GM19463 (cell line): ENCODE results near the gene SEC14L6.
"Not testable (repeated sequence)": the region's sequence is repeated elsewhere in the genome, so short reads cannot be mapped to it uniquely, and the experiment has no call there.

Experiments used
- ATAC-seq: cut with Tn5 transposase; IDR thresholded peaks from one replicate; pipeline ENCODE4 v1.9.1; 2021; ENCODE audit warnings: mild to moderate bottlenecking, moderate library complexity; ENCODE audit not compliant: unreplicated experiment

SEC14L6 gene

DNA sequence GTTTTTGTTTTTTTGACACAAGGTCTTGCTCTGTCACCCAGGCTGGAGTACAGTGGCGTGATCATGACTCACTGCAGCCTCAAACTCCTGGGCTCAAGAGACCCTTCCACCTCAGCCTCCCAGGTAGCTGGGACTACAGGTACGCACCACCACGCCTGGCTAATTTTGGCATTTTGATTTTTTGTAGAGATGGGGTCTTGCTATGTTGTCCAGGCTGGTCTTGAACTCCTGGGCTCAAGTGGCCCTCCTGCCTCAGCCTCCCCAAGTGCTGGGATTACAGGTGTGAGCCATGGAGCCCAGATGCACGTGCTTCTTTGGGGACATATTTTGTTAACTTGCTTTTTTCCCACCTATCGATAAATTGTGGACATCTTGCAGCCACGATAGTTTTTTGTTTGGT is 20.7 kb upstream of the SEC14L6 start:
- not testable (repeated sequence) for ATAC-seq

DNA sequence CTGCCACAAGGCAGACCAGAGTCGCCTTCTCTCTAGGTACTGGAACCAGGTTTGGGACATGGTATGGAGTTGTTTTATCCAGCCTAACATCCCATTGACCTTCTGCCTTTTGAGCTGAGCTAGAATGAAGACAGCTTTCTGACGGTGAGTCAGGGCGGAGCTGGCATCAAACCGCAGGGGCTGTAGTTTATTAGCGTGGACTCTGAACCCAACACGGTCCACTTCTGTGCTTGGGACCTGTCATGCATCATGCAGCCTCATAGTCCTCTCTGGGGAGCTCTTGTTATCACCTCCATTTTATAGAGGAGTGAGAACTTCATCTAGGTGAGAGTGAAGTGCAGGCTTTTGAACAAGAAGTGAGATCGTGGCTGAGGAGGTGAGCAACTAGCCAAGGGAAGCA is 19.6 kb upstream of the SEC14L6 start:
- ATAC-seq: no peak

DNA sequence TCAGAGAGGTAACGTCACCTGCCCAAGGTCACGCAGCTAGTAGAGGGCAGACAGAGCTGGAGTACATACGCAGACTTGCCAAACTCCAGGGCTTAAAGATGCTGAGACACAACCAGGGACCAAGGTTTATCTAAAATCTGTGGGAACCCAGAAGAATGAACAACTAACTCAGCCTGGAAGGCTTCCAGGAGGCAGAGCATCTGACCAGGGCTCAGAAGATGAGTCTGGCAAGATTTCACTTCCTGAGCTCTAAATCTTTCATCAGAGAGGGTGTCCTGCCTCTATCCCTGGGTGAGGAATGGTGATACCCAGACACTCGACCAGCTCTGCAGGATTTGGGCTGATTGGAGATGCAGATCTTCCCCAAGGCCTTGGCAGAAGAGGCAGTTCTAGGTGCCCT is 18.8 kb upstream of the SEC14L6 start:
- ATAC-seq: no peak

DNA sequence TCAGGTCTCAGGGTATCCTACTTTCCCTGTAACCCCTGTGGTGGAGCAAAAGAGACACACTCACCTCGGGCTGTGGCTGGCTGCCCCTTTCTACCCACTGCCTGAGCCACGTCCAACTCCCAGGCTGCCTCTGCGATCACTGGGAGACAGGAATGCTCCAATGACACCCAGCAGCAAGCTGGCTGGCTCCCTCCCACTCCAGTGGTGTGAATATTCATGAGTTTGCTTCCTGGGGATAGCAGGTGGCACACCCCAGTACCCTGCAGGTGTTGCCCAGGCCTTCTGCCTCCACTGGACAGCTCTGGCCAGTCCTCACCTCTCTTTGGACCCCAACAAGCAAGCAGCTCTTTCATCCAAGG is 18.2 kb upstream of the SEC14L6 start:
- ATAC-seq: no peak

DNA sequence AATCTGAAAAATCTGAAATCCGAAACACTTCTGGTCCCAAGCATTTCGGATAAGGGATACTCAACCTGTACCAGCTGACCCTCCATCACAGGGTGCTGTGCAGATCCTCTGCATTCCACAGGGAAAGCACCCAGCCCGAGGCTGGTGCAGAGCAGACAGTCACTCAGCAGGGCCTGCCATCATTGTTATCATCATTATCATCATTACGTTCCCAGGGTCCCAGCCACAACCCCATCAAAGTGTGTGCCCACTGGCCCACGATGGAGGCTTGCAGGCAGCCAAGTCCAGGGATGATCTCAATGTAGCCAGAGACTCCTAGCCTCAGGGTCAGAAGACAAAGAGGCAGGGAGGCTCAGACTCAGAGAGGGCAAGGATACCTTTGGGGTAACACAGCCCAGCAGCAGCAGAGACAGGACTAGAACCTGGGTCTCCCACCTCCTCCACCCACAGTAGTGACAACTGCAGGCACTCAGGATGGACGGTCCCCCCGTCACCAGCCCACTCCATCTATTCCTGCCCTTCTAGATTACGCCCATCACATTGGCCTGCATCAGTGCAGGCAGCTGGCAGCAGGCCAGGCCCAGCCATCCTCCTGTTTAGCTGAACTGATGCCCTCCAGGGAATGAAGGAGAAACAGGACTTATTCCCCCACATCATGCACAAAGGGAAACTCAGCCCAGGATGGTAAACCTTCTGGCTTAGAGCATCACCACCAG is 17.7 kb upstream of the SEC14L6 start:
- no peak for ATAC-seq

DNA sequence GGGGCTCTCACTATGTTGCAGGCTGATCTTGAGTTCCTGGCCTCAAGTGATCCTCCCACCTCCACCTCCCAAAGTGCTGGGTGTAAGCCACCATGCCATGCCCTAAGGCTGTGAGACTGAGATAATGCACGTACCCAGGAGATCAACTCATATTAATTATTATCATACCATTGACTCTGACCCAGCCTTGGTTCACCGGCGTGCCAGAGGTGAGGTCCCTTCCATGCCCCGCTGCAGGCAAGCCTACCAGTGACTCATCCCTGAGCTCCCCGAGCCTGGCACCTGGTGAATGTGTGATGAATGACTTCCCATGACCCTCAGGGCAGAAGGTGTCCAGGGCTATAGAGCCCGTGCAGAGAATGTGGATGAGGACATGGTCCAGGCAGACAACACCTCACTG is 15.8 kb upstream of the SEC14L6 start:
- no peak for ATAC-seq

DNA sequence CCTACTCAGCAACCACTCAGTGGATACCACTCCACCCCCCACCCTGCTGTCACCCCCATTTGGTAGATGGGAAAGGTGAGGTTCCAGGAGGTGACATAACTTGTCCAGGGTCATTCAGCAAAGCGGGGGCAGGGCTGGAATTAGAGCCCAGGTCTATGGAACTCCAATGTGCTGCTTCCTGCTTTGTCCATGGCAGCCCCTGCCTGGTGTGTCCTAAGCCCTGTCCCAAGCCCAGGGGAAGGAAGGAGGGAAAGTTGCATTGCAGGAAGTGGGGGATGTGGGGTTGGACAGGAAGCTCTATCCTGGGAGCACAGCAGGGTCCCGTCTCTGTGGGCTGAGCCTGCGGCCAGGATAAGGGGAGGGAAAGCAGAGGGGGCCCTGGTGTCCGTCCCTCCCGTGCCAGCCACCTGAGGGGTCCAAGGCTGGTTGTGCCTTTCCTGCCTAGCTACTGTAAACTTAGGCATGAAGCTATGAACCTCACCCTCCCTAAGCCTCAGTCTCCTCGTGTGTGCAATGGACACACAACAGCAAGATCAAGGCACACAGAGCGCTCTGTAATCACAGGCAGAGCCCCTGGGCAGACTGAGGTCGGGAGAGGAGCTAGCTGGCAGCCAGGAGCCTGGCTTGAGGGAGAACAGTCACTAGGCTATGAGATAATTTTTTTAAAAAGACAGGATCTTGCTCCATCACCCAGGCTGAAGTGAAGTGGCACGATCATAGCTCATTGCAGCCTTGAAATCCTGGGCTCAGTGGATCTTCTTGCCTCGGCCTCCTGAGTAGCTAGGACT is 15.1 kb upstream of the SEC14L6 start:
- no peak for ATAC-seq

DNA sequence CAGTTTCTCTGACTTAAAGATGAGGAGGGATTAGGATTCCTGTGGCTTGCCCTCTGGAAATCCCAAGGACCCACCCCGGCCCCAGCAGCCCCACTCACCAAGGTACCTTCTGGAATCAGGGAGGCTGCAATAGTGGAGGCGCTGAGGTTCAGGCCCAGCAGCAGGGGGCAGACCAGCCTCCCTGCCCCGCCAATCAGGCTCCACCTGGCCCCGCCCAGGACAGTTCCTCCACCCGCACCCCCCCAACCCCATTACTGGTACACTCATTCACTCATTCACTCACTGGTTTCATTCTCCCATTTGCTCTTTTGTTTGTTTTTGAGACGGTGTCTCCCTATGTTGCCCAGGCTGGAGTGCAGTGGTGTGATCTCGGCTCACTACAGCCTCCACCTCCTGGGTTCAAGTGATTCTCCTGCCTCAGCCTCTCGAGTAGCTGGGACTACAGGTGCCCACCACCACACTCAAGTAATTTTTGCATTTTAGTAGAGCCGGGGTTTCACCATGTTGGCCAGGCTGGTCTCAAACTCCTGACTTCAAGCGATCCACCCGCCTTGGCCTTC is 14.2 kb upstream of the SEC14L6 start:
- not testable (repeated sequence) for ATAC-seq

DNA sequence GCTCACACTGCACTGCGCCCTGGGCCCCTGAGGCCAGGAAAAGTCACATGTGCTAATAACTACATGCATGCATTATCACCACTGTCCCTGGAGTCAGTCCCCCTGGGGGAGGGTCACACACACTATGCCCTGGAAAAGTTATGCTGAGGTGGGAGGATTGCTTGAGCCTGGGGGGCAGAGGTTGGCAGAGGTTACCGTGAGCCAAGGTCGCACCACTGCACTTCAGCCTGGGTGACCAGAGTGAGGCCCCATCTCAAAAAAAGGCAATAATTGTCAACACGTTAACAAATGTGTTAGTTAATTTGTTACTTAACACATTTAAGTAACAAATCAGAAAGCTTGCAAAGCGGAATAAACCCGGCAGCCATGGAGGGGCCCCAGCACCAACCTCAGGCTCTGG is 13.3 kb upstream of the SEC14L6 start:
- ATAC-seq: no peak

DNA sequence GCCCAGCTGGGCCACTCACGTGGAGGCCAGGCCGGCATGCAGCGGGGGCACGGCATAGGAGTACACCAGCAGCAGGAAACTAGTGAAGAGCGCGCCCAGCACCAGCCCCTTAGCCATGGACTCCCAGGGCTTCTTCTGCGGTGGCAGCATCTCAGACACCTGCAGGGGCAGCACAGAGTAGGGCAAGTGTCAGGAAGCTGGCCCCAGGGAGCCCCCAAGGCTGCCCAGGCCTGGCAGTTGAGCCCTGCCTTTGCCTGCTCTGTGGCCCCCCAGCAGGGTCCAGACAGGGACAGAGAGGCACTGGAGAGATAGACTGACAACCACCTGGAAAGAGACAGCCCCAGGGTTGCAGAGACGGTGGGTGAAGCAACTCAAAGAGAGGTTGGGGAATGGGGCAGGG is 10.7 kb upstream of the SEC14L6 start:
- ATAC-seq: no peak

DNA sequence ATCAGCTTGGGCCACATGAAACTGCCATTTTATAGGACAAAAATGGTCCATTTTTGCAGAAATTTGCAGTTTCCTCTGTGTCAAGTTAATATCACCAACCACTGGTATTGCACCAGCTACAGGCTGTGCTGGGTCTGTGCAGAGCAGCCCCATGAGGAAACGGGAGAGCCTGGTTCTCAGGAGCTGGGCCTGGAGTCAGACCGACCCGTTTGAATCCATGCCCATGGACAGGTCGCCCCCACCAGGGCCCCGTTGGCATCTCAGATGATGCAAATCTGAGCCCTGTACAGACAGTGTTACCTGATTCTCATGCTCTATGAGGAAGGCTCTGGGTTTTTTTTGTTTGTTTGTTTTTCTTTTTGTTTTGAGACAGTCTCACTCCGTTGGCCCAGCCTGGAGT is 9.8 kb upstream of the SEC14L6 start:
- ATAC-seq: no peak

DNA sequence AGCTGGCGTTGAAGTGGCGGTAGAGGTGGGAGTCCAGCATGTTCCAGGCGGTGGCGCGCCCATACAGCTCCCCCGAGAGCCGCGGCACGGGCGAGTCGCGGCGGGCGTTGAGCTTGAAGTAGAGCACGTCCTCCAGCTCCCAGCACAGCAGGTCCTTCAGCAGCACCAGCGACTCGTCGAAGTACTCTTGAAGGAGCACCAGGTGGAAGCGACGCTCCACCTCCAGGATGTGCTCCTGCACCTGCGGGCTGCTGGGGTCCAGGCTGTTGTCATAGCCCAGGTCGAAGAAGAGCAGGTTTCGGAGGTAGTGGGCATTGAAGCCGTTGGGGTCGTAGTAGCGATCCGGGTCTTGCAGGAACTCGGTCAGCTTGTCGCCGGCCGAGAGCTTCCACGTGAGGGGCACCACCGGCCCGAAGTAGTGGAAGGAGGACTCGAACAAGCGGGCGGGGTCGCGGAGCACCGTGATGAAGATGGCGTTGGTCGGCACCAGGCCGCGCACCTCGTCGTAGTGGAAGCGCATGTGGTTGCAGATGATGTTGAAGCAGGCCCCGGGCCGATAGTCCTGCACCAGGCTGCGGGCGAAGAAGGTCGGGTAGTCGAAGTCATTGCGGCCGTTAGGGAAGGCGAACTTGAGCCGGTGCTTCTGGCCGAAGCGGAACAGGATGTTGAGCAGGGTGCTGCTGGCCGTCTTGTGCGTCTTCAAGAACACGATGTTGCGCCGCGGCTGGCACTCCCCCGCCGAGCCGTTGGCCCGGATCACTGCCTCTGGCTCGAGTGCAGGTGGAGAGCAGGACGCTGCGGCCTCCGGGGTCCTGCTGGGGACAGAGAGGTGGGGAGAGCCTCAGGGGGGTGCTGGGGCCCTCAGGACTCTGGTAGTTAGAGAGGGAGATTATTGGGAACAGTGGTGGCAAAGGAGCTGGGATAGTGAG is 9.0 kb upstream of the SEC14L6 start:
- no peak for ATAC-seq

DNA sequence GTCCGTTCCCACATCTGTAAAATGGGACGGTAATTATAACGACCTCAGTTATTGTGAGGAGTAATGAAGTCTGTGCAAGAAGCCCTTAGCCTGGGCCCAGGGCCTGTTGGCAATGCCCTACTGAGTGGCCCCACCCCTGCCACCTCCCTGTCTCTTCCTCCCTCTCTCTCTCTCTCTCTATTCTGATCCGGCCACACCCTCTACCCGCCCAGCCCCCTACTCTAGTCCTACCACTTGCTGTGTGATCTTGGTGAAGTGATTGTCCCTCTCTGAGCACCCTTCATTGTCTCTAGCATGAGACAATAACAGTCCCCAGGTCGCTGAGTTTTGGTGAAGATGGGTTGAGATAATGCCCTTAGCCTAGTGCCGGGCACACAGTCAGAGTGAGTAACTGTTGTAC is 7.4 kb upstream of the SEC14L6 start:
- ATAC-seq: no peak

DNA sequence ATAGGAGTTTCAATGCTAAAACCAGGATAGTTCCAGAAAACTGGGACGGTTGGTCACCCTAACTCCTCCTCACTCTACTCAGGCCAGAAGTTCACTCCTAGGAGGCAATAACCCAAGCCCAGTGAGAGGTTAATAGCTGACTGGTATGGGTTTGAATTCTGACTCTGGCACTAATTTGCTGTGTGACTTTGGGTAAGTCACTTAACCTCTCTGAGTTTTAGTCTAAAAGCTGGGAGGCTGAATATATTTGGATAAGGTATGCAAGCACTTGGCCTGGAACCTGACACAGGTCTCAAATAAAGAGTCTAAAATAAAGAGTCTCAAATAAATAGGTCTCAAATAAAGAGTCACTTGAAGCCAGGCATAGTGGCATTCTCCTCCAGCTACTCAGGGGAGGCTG is 6.2 kb upstream of the SEC14L6 start:
- ATAC-seq: no peak

DNA sequence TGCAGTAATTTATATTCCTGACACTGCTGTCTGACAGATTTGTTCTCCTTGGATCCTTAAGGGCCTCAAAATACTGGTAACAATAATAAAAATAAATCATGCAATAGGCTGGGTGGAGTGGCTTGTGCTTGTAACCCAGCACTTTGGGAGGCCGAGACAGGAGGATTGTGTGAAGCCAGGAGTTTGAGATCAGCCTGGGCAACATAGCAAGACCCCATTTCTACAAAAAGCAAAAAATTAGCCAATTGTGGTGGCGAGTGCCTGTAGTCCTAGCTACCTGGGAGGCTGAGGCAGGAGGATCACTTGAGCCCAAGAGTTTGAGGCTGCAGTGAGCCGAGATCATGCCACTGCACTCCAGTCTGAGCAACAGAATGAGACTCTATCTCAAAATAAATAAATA is 5.3 kb upstream of the SEC14L6 start:
- not testable (repeated sequence) for ATAC-seq

DNA sequence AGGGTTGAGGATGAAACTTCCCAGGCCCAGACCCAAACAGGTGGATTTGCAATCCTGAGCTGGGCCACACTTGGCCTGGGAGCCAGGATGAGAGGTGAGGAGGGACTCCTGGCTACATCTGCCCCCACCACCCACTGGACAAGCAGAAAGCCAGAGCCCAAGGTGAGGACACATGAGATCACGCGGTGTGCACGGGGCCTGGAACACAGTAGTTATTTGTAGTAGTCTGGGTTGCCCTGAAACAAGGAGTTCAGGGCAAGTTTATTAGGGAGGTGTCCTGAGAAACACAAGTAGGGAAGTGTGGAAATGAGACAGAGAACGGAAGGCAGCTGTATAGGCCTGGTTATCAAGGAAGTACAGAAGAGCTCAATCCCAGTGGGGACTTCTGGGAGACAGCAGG is 647 bp upstream of the SEC14L6 start:
- no peak for ATAC-seq

DNA sequence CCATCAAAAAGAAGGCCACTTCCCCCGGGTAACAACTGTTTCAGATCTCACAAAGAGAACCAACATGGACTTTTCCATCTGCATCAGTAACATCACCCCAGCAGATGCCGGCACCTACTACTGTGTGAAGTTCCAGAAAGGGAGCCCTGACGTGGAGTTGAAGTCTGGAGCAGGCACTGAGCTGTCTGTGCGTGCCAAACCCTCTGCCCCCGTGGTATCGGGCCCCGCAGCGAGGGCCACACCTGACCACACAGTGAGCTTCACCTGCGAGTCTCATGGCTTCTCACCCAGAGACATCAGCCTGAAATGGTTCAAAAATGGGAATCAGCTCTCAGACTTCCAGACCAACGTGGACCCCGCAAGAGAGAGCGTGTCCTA is 3.7 kb downstream of the SEC14L6 start:
- ATAC-seq: no peak

DNA sequence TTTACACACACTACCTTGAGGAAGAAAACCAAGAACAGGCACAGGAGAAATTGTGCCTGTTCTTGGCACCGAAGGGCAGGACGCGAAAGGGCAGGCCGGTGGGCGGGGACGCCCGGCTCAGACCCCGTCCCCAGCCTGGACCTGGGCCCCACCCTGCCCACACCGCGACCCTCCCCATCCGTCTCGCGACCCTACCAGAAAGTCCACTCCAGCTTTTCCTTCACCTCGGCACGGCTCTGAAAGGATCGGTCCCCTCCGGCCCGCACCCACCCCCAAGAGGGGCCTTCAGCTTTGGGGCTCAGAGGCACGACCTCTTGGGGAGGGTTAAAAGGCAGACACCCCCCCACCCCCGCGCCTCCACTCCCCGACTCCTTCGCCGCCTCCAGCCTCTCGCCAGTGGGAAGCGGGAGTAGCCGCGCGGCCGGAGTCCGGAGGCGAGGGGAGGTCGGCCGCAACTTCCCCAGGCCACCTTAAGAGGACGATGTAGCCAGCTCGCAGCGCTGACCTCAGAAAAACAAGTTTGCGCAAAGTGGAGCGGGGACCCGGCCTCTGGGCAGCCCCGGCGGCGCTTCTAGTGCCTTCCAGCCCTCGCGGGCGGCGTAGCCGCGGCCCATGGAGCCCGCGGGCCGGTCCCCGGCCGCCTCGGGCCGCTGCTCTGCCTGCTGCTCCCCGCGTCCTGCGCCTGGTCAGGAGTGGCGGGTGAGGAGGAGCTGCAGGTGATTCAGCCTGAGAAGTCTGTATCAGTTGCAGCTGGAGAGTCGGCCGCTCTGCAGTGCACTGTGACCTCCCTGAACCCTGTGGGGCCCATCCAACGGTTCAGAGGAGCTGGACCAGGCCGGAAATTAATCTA is 4.4 kb downstream of the SEC14L6 start:
- ATAC-seq: no peak

DNA sequence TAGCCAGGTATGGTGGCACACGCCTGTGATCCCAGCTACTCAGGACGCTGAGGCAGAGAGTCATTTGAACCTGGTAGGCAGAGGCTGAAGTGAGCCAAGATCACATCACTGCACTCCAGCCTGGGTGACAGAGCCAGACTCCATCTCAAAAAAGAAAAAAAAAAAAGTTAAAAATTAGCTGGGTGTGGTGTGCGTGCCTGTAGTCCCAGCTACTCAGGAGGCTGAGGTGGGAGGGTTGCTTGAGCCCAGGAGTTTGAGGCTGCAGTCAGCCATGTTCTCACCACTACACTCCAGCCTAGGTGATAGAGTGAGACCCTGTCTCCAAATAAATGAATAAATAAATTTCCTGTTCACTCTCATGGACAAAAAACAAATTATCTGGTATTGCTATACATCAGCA is 5.0 kb downstream of the SEC14L6 start:
- ATAC-seq: not testable (repeated sequence)

DNA sequence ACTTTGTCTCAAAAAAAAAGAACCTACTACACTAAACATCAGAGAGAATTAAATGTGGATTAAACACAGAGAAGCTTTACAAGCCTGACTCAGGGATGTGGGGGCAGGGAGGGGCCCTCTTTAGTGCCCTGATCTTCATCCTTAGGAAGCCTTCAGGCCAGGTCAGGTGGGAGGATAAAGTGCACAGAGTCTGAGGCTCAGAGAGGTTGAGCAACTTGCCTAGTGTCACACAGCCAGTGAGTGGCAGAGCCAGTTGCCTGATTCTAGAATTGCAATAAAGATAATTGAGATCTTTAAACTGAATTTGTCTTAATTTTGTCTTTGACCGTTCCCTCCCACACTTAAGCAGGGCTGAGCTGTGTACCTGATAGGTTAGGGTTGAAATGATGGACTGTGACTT is 7.2 kb downstream of the SEC14L6 start:
- ATAC-seq: no peak
